GM23248 (cell line): ENCODE results near the gene LILRA6.

Experiments
- EZH2 ChIP-seq: fragments of 200-600 bp; sonication (generic); IDR thresholded peaks from 2 replicates; pipeline ENCODE4 v1.6.1; 2018; ENCODE audit warnings: antibody characterized with exemption, mild to moderate bottlenecking; ENCODE audit not compliant: insufficient read depth, poor library complexity, severe bottlenecking
- EZH2phosphoT487 ChIP-seq: fragments of 200-600 bp; sonication (generic); IDR thresholded peaks from 2 replicates; pipeline ENCODE4 v1.6.1; 2018; ENCODE audit warnings: antibody characterized with exemption, moderate library complexity, mild to moderate bottlenecking, low read depth; ENCODE audit not compliant: insufficient read depth

DNA sequence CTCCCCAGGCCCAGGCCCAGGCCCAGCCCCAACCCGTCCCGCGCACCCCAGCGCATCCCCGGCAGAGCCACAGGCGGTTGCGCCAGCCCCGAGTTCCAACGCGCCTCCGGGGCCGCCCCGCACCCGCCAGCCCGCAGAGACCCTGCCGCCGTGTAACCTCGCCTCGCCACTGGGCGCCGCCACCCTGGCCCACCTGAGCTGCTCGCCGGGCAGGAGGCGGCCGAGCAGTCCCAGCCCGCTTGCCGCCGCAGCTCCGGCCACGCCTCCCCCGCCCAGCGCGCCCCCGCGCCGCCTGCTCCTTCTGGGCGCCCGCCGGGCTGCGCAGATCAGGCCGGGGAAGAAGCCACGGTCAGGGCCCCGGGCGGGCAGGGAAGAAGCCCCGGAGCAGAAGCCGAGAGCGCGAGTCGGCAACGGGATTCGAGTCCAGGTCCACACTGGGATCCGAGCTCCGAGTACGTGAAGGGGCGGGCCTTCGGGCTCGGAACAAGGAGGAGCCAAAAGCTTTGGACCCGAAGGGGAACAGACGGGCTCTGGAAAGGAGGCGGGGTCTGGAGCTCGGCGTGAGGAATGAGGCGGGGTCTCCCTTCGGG is 53.4 kb downstream of the LILRA6 start, which contains the start of gene MBOAT7:
- TF ChIP-seq EZH2 (no peak), EZH2phosphoT487 (no peak)
